GM13977 (cell line): ENCODE data around the gene PBX4.
"Not testable (repeated sequence)": the region's sequence is repeated elsewhere in the genome, so short reads cannot be mapped to it uniquely, and the experiment has no call there.

Experiments used
- DNase-seq: peaks from one replicate; pipeline ENCODE4 v3.0.0; 2012; ENCODE audit warnings: low spot score
- in situ Hi-C: fragments of 300-500 bp; cut with MboI; formaldehyde crosslinking; loops from one replicate; pipeline ENCODE4 v1.12.0; 2022; ENCODE audit warnings: low sequenced_read_pairs, low pct_unique_long_range_greater_than_20kb, mixed read lengths, inconsistent platforms; ENCODE audit not compliant: unreplicated experiment
- TF ChIP-seq, protein P1 (sequence below): IDR thresholded peaks from 2 replicates; pipeline ENCODE4 v1.5.1; 2012; ENCODE audit warnings: mild to moderate bottlenecking, control low read depth; ENCODE audit not compliant: insufficient read depth; ENCODE audit errors: extremely low read depth, missing control alignments

Gene PBX4, protein sequence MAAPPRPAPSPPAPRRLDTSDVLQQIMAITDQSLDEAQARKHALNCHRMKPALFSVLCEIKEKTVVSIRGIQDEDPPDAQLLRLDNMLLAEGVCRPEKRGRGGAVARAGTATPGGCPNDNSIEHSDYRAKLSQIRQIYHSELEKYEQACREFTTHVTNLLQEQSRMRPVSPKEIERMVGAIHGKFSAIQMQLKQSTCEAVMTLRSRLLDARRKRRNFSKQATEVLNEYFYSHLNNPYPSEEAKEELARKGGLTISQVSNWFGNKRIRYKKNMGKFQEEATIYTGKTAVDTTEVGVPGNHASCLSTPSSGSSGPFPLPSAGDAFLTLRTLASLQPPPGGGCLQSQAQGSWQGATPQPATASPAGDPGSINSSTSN

DNA sequence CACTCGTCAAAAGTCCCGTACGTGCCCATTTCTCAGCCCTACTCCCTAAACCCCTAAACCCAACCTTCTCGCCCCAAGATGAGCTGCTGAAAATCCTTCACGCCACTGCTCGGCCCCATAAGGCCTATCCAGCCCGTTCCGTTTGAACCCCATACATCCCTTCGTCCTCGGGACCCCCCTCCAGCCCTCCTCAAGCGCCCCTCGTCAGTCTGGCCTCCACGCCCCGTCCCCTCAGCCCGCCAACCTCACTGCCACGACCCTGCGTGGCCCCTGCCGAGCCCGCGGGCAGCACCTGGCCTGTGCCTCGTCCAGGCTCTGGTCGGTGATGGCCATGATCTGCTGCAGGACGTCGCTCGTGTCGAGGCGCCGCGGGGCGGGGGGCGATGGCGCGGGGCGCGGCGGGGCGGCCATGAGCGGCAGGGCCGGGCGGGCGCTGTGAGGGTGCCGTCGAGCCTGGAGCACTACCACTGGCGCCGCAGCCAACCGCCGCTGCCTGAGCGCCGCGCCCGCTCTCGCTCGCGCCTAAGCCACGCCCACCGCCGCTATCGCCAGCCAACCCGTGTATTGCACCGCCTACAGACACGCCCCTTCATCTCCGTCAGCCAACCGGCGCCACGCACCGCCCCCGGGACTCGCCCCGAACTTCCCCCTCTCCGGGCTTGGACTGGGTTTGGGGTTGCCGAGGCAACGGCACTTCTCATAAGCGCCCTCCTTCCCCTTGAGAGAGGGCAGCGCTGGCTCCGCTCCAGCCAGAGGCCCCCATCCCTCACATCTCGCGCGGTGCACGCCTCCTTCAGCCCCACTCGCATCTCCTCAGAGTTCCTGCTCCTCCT lies at the start of gene PBX4:
TSS of gene PBX4 (minus strand) at position 469 of the 833 bp plus-strand sequence. CDS start at position 411, 58 bp downstream.
- in situ Hi-C loops = no loop called here
- DNase-seq = peak; percentile 99
- TF ChIP-seq, protein P1, sequence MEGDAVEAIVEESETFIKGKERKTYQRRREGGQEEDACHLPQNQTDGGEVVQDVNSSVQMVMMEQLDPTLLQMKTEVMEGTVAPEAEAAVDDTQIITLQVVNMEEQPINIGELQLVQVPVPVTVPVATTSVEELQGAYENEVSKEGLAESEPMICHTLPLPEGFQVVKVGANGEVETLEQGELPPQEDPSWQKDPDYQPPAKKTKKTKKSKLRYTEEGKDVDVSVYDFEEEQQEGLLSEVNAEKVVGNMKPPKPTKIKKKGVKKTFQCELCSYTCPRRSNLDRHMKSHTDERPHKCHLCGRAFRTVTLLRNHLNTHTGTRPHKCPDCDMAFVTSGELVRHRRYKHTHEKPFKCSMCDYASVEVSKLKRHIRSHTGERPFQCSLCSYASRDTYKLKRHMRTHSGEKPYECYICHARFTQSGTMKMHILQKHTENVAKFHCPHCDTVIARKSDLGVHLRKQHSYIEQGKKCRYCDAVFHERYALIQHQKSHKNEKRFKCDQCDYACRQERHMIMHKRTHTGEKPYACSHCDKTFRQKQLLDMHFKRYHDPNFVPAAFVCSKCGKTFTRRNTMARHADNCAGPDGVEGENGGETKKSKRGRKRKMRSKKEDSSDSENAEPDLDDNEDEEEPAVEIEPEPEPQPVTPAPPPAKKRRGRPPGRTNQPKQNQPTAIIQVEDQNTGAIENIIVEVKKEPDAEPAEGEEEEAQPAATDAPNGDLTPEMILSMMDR = no peak

DNA sequence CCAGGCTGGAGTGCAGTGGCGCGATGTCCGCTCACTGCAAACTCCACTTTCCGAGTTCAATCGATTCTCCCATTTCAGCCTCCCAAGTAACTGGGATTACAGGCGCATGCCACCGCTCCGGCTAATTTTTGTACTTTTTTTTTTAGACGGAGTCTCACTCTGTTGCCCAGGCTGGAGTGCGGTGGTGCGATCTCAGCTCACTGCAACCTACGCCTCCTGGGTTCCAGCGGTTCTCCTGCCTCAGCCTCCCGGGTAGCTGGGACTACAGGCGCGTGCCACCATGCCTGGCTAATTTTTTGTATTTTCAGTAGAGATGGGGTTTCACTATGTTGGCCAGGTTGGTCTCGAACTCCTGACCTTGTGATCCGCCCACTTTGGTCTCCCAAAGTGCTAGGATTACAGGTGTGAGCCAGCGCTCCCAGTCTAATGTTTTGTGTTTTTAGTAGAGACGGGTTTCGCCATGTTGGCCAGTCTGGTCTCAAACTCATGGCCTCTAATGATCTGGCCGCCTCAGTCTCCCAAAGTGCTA lies 47.0 kb upstream of the PBX4 start:
- in situ Hi-C loops, DNase-seq: not testable (repeated sequence)

DNA sequence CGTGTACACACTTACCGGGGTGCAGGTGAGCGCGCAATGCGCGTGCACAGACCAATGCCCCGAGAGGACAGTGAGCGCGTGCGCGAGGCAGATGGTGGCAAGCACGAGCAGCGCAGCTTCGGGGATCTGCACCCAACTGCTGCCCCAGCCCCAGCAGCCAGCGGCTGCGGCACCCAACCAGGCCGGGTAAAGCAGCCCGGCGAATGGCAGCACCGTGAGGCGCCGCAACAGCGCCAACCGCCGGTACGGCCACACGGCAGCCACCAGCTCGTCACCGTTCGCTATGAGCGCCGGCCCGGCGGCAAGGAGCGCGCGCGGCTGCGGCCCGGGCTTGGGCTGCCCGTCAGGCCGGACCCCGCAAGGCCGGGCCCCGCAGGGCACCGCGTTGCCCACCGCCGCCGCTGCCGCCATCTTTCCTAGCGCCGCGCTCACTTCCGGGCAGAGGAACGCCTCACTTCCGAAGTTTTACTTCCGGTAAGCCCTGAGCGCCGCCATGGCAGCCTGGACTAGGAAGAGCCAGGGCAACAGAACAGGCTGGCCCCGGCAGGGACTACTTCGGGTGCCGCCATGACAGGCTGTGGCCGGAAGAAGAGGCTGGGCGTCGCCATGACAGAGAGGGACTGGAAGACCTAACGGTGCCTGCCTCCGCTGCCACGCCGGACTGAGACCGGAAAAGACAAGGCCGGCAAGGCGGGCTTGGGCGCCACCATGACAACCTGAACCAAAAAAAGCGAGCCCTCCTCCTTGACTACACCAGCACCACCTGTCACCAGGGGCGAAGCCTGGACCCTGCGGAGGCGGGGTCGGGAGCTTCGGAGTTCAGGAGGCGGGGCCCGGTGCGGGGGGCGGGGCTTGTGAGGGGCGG lies 45.0 kb upstream of the PBX4 start, which contains the start of gene ATP13A1:
TSS of gene ATP13A1 (minus strand) at position 421 of the 865 bp plus-strand sequence. CDS start at position 411, 10 bp downstream.
- TF ChIP-seq, protein P1 = peak; percentile 18
- in situ Hi-C loops = no loop called here
- peak; percentile 93 for DNase-seq

DNA sequence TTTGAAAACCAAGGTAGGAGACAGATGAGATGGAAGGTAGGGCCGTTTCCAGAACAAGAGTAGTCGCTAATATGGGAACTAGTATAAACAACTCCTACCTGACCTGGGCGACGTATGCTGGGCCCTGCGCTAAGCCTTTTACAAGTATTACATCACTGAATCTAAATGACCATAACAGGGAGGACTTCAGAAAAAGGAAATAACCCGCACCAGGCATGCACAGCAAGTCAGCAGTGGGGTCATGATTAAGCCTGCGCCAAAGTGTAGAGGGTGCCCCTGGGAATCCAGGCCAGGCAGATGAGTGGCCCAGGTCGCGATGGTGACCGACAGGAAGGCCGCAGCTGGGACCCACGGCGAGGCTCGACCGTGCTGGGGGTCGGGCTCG lies 44.4 kb upstream of the PBX4 start:
- TF ChIP-seq, protein P1 = no peak
- in situ Hi-C loops = no loop called here
- no peak for DNase-seq

DNA sequence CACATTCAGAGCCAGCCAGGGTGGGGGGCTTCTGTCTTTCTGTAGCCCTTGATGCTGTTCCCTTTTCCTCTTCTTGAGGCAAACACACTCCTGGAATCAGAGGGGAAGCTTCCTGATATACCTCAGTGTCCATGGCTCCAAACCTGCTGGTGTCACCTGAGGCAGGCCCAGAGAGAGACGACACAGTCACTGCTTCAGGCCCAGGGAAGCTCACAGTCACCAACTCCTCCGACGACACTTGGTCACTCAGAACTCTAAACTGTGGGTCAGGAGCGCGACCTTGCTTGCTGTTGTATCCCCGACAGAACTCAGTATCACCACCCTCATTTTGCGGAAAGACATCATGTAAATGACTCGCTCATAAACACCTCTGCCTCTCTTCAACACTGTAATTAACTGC lies 43.9 kb upstream of the PBX4 start:
- no peak for DNase-seq
- in situ Hi-C loops = no loop called here
- TF ChIP-seq, protein P1 = no peak

DNA sequence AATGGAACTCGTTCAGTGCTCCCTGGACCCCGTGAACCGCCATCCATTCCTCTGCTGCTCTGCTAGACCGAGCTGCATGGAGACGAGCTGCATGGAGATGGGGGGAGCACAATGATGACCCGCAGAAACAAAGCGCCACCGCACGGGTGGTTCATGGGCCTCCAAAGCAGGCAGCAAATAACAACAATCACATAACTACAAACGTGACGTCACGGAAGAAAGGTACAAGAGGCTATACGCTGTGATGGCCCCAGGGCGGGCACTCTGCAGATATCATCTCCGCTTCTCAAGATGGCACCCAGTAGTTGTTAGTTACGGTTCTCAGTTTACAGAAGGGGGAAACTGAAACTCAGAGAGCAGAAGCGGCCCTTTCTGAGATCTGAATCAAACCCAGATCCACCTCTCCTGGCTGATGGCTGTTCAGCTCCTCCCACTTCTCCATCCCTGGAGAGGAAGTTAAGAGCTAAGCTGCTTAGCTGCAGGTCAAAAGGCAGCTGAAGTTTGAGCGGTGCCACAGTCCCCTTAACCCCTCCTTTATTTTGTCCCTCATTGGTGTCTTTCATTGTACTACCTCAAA lies 43.3 kb upstream of the PBX4 start:
- TF ChIP-seq, protein P1 = no peak
- in situ Hi-C loops = no loop called here
- peak; percentile 79 for DNase-seq
